Mucosa of rectum (tissue), 2 donors: Measurements from ENCODE around the gene MUC5B.

ENCODE experiments used
- H3K27ac ChIP-seq, 2 donors: one replicate each; pipeline ENCODE4 v1.7.0; 2013; ENCODE audit warnings: inconsistent platforms in 2 of 2, low read depth in 2 of 2, low read length in 2 of 2
- H3K27me3 ChIP-seq, 2 donors: one replicate each; pipeline ENCODE4 v1.7.0; 2013; ENCODE audit warnings: low read length in 2 of 2; ENCODE audit not compliant: control insufficient read depth in 2 of 2, insufficient read depth in 2 of 2
- H3K36me3 ChIP-seq, 2 donors: one replicate each; pipeline ENCODE4 v1.7.0; 2013; ENCODE audit warnings: low read length in 2 of 2; ENCODE audit not compliant: control insufficient read depth in 2 of 2, insufficient read depth in 2 of 2
- H3K4me1 ChIP-seq, 2 donors: one replicate each; pipeline ENCODE4 v1.7.0; 2013; ENCODE audit warnings: low read length in 2 of 2, mild to moderate bottlenecking in 1 of 2; ENCODE audit not compliant: control insufficient read depth in 2 of 2, insufficient read depth in 2 of 2
- H3K4me3 ChIP-seq, 2 donors: one replicate each; pipeline ENCODE4 v1.7.0; 2013; ENCODE audit warnings: low read length in 2 of 2
- H3K9ac ChIP-seq, 2 donors: one replicate each; pipeline ENCODE4 v1.7.0; 2013; ENCODE audit warnings: low read length in 2 of 2, low read depth in 1 of 2, mild to moderate bottlenecking in 1 of 2
- H3K9me3 ChIP-seq, 2 donors: one replicate each; pipeline ENCODE4 v1.7.0; 2013; ENCODE audit warnings: low read length in 2 of 2; ENCODE audit not compliant: control insufficient read depth in 2 of 2
- donor health status: healthy.
- donor health status: Normal muscosa, but diverticular disease.

The MUC5B gene

GRCh38 chr11:1204381-1205101, 18.3 kb upstream of the MUC5B start:
- no peaks in the 10 kb centered on the region for H3K9me3 ChIP-seq
- no peak overlapping the region for H3K27ac ChIP-seq
- no peak overlapping the region for H3K4me3 ChIP-seq
- H3K36me3 ChIP-seq, result no peaks in the 10 kb centered on the region
- peaks cover 12 to 17% of the 10 kb centered on the region in 2 donors for H3K4me1 ChIP-seq
- no peak overlapping the region for H3K9ac ChIP-seq
- peaks cover 4 to 15% of the 10 kb centered on the region in 2 donors for H3K27me3 ChIP-seq

DNA sequence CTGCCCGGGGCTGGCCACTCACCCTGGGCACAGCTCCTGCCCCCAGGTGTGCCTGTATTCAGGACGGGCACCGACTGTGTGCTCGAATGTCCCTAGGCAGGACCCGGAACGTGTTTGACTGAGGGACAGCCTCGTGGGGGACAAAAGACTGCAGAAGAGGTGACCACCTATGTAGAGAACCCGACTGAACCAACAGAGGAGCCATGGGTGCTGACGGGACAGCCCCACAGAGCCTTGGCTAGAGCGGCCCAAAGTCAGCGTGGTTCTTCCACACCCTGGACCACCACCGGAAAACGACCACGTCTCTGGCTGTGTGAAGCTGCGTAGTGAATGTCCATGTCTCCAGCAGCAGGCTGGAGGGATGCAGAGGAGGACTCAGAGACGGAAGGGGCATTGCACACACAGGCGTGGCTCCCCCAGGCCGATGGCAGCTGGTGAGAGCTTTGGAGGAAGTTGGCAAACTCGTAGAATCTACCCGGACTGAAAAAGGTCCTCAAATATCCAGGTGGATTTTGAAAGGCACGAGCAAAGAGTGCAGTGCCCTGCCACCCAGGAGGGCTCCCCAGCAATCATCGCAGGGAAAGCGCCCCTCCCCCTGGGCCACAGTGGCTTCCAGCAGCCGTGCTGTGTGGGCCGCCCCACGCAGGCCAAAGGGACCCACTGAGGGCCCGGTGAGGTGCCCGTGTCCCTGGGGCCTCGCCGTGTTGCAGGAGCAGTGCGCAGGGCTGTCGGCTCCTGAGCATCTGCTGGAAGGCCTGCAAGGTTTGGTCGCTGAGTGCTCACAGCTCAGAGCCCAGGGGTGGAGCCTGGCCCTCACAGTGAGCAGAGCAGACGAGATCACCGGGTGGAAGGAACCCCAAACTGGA, 17.5 kb upstream of the MUC5B start:
- no peak overlapping the region for H3K4me3 ChIP-seq
- no peaks in the 10 kb centered on the region for H3K9me3 ChIP-seq
- H3K27me3 ChIP-seq, result peaks cover 0 to 8% of the 10 kb centered on the region in 2 donors
- H3K4me1 ChIP-seq, result peaks cover 12% of the 10 kb centered on the region in 2 donors
- H3K9ac ChIP-seq, result no peak overlapping the region
- H3K36me3 ChIP-seq, result no peaks in the 10 kb centered on the region
- no peak overlapping the region for H3K27ac ChIP-seq

DNA sequence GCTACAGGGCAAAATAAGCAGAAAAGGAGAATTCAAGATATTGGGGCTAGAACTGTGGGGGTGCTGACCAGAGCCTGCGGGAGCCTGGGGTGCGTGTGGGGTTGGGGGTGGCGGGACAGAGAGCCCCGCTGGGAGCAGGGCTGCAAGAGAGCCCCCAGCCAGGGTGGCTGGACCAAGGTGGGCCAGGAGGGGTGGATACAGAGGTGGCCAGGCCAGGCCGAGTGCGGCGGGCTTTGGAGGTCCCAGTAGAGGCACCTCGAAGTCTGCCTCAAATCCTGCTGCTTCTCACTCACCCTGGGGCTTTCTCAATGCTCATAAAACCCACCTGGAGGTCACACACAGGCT, 16.9 kb upstream of the MUC5B start:
- Histone ChIP-seq H3K9ac (no peak overlapping the region), H3K27me3 (peaks cover 0 to 5% of the 10 kb centered on the region in 2 donors), H3K4me1 (peaks cover 10 to 12% of the 10 kb centered on the region in 2 donors), H3K9me3 (no peaks in the 10 kb centered on the region), H3K36me3 (no peaks in the 10 kb centered on the region), H3K27ac (no peak overlapping the region), H3K4me3 (no peak overlapping the region)

- Histone ChIP-seq H3K27ac (no peak overlapping the region), H3K4me3 (no peak overlapping the region), H3K9me3 (peaks cover under 1 to 3% of the 10 kb centered on the region in 2 donors), H3K4me1 (peaks cover 10 to 12% of the 10 kb centered on the region in 2 donors), H3K36me3 (no peaks in the 10 kb centered on the region), H3K27me3 (no peaks in the 10 kb centered on the region), H3K9ac (no peak overlapping the region)
Observed at GRCh38 chr11:1206391-1207271, 16.2 kb upstream of the MUC5B start.

DNA sequence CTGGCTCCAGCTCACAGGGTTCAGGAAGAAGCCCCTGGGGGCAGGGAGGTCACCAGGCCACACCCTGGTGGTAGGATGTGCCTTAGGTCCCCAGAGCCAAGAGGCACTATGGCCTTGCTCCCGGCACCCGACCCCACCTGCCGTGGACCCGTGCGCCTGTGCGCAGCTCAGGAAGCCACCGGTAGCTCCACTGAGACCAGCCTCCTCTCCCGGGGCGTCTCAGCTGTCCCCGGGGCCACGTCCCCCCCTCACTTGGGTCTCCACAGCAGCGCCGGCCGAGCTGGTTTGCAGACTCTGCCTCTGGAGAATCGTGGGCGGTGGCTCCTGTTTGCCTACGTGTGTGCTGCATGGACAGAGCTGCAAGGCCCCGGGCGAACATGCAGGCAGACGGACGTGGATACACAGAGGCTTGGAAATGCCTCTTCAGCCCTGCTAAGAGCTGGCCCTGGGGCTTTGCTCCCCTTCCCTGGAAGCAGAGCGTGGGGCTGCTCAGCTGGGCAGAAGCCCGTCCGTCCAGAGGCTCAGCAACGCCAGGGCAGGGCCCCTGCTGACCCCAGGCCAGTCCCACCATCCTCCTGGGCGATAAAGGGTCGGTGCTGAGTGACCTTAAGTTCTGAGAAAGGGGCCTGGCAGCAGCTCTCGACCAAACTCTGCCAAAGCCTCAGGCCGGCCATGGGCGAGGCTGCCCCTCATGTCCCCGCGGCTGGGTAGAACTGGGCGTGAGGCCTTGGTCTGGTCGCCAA, 15.3 kb upstream of the MUC5B start:
- Histone ChIP-seq H3K9ac (no peak overlapping the region), H3K9me3 (peaks cover 5 to 8% of the 10 kb centered on the region in 2 donors), H3K4me1 (peaks cover 10 to 12% of the 10 kb centered on the region in 2 donors), H3K36me3 (no peaks in the 10 kb centered on the region), H3K4me3 (no peak overlapping the region), H3K27ac (no peak overlapping the region), H3K27me3 (no peaks in the 10 kb centered on the region)

GRCh38 chr11:1208144-1208393, 14.8 kb upstream of the MUC5B start:
- H3K27ac ChIP-seq, result no peak overlapping the region
- no peak overlapping the region for H3K9ac ChIP-seq
- H3K36me3 ChIP-seq, result no peaks in the 10 kb centered on the region
- H3K9me3 ChIP-seq, result peaks cover 5 to 8% of the 10 kb centered on the region in 2 donors
- no peaks in the 10 kb centered on the region for H3K27me3 ChIP-seq
- no peak overlapping the region for H3K4me3 ChIP-seq
- peaks cover 10 to 11% of the 10 kb centered on the region in 2 donors for H3K4me1 ChIP-seq

DNA sequence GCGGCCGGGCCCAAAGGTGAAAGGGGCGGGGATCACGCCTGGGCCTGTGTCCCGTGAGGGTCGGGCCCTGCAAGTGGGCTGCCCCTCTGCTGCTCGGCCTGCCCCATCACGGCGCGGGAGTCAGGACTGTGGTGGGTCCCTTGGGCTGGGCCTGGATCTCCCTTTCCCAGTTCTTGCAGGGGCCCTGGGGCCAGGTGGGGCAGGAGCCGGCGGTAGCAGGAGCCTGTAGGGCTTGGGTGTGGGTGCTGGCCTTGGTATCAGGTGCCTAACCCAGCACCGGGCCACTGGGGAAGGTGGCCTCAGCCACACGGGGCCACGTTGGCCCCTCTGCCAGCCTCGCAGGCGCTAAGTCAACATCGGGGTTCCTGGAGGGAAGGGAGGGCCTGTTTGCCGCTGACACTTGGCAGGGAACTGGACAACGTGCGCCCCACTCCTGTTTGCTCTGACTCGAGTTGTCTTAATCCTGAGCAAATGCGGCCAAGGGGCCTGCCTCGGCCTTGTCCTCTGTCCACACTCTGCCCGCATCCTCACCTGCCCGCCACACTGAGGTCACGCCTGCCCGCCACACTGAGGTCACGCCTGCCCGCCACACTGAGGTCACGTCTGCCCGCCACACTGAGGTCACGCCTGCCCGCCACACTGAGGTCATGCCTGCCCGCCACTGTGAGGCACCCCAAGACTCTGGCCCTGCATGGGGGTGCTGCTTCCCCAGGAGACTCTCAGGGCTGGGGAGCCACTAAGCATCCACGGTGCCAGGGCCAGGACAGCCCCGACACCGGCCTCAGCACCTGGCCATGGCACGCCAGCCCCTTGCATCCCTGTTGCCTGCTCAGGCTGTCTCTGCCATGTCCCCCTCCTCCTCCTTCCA, 14.2 kb upstream of the MUC5B start:
- Histone ChIP-seq H3K9ac (no peak overlapping the region), H3K4me1 (peaks cover 4 to 6% of the 10 kb centered on the region in 2 donors), H3K27ac (no peak overlapping the region), H3K36me3 (no peaks in the 10 kb centered on the region), H3K9me3 (peaks cover 5 to 8% of the 10 kb centered on the region in 2 donors), H3K27me3 (no peaks in the 10 kb centered on the region), H3K4me3 (no peak overlapping the region)

DNA sequence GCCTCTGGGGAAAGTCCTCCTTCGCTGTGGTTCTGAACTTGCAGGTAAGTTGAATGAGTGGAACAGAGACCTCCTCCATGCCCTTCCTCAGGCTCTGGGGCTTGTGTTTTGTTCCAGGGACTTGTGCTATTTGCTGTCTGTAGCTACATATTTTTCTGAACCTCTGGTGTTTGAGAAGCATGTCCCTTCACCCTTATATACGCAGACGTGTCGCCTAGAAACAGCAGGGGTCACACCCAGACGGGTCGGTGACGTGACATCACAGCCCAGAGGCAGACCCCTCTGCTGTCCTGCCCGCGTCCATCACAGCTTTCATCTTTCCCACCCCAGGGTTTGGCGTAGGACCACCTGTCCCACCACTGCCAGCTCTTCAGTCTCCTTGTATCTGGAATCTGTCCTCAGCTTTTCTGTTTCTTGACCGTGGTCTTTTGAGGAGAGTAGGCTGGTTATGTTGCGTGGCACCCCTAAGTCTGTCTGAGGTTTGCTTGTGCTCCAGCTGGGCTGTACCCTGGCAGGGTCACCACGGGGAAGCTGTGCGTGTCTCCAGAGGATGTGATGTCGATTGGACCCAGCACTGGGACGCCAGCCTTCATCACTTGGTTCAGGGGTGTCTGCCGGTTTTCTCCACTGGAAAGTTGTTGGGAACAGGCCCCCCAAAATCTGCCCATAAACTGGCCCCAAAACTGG, 13.4 kb upstream of the MUC5B start:
- H3K9ac ChIP-seq, result no peak overlapping the region
- no peaks in the 10 kb centered on the region for H3K36me3 ChIP-seq
- H3K4me3 ChIP-seq, result no peak overlapping the region
- no peaks in the 10 kb centered on the region for H3K4me1 ChIP-seq
- H3K27me3 ChIP-seq, result no peaks in the 10 kb centered on the region
- no peak overlapping the region for H3K27ac ChIP-seq
- peaks cover 5 to 8% of the 10 kb centered on the region in 2 donors for H3K9me3 ChIP-seq

DNA sequence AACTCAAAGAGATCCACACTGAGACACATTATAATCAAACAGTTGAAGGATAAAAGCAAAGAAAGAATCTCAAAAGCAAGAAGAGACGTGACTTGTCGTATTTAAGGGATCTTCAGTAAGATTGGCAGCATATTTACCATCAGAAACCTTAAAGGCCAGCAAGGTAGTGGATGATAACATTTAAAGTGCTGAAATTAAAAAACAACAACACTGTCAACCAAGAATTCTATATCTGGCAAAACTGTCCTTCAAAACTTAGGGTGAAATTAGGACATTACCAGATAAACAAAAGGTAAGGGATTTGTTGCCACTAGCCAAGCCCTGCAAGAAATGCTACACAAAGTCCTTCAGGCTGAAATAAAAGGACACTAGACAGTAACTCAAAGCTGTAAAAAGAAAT, 11.0 kb upstream of the MUC5B start:
- Histone ChIP-seq H3K4me1 (no peaks in the 10 kb centered on the region), H3K27ac (no peak overlapping the region), H3K9me3 (peaks cover 5 to 8% of the 10 kb centered on the region in 2 donors), H3K36me3 (no peaks in the 10 kb centered on the region), H3K27me3 (no peaks in the 10 kb centered on the region), H3K4me3 (no peak overlapping the region), H3K9ac (no peak overlapping the region)
